HepG2 (cell line): ENCODE data around the gene THRA. TPM values are rescaled to one million over a fixed set of nuclear protein-coding genes. Genes with fewer than 3 reads are reported as not detected.

ENCODE experiments used
- CAMTA2 ChIP-seq: sonication (generic); formaldehyde crosslinking; IDR thresholded peaks from 2 replicates; pipeline ENCODE4 v1.4.0; 2020; ENCODE audit warnings: mild to moderate bottlenecking, missing genetic modification reagents, borderline replicate concordance
- HOXD1 ChIP-seq: sonication (generic); formaldehyde crosslinking; IDR thresholded peaks from 2 replicates; pipeline ENCODE4 v1.5.0; 2020; ENCODE audit warnings: missing genetic modification reagents
- RELA ChIP-seq: sonication (generic); formaldehyde crosslinking; IDR thresholded peaks from 2 replicates; pipeline ENCODE4 v1.4.0; 2020; ENCODE audit warnings: missing genetic modification reagents
- SRY ChIP-seq: sonication (generic); formaldehyde crosslinking; IDR thresholded peaks from 2 replicates; pipeline ENCODE4 v1.8.0; 2022; ENCODE audit warnings: mild to moderate bottlenecking, missing genetic modification reagents
- U2AF2 ChIP-seq: fragments of 200-400 bp; formaldehyde crosslinking; IDR thresholded peaks from 2 replicates; pipeline ENCODE4 v1.6.1; 2017; ENCODE audit warnings: low read depth, mild to moderate bottlenecking, low read length
- ZNF24 ChIP-seq: fragments of 450-650 bp; IDR thresholded peaks from 2 replicates; pipeline ENCODE4 v1.6.1; 2017; ENCODE audit warnings: antibody characterized with exemption, mild to moderate bottlenecking
- ZNF292 ChIP-seq: sonication (generic); formaldehyde crosslinking; IDR thresholded peaks from 2 replicates; pipeline ENCODE4 v1.8.1; 2022; ENCODE audit warnings: mild to moderate bottlenecking, low read depth, missing genetic modification reagents, borderline replicate concordance
- ZNF318 ChIP-seq: sonication (generic); formaldehyde crosslinking; IDR thresholded peaks from 2 replicates; pipeline ENCODE4 v1.4.0; 2020; ENCODE audit warnings: mild to moderate bottlenecking, missing genetic modification reagents
- ZNF644 ChIP-seq: IDR thresholded peaks from 2 replicates; pipeline ENCODE4 v1.6.1; 2016; ENCODE audit warnings: low read depth
- ZNF672 ChIP-seq: sonication (generic); formaldehyde crosslinking; IDR thresholded peaks from 2 replicates; pipeline ENCODE4 v1.8.1; 2022; ENCODE audit warnings: missing genetic modification reagents
- polyA plus RNA-seq, 8 experiments: library from polyadenylated mRNA; depleted of rRNA in 3 of 8; stranded (reverse) in 7 of 8; unstranded in 1 of 8; fragments of >200 nt; fragmentation: Illumina TruSeq in 4 of 8; extraction: Trizol in 4 of 8; gene quantifications; 2 replicates each; pipeline versions ENCODE4 v1.2.1 to v1.2.3, GENCODE V29; 2011 to 2016; ENCODE audit warnings: low read depth in 4 of 8, missing spikeins in 1 of 8, mixed read lengths in 1 of 8; ENCODE audit not compliant: insufficient read depth in 1 of 8
- total RNA-seq, 5 experiments: library from RNA; depleted of rRNA; stranded (reverse); fragments of >200 nt; fragmentation: Illumina TruSeq; extraction: Trizol; gene quantifications; 2 replicates each; pipeline ENCODE4 v1.2.3, GENCODE V29; 2016; ENCODE audit warnings: low read depth in 1 of 5
- TF ChIP-seq, protein P1 (sequence below): sonication (generic); formaldehyde crosslinking; IDR thresholded peaks from 2 replicates; pipeline ENCODE4 v1.8.0; 2022; ENCODE audit warnings: missing genetic modification reagents, mild to moderate bottlenecking, borderline replicate concordance

Gene THRA
- total and polyA plus RNA-seq, 2 of the 13 experiments (the other 11 are each of a cell fraction or from before 2014, with no cell fraction given) = 8.0 to 9.9 TPM

DNA sequence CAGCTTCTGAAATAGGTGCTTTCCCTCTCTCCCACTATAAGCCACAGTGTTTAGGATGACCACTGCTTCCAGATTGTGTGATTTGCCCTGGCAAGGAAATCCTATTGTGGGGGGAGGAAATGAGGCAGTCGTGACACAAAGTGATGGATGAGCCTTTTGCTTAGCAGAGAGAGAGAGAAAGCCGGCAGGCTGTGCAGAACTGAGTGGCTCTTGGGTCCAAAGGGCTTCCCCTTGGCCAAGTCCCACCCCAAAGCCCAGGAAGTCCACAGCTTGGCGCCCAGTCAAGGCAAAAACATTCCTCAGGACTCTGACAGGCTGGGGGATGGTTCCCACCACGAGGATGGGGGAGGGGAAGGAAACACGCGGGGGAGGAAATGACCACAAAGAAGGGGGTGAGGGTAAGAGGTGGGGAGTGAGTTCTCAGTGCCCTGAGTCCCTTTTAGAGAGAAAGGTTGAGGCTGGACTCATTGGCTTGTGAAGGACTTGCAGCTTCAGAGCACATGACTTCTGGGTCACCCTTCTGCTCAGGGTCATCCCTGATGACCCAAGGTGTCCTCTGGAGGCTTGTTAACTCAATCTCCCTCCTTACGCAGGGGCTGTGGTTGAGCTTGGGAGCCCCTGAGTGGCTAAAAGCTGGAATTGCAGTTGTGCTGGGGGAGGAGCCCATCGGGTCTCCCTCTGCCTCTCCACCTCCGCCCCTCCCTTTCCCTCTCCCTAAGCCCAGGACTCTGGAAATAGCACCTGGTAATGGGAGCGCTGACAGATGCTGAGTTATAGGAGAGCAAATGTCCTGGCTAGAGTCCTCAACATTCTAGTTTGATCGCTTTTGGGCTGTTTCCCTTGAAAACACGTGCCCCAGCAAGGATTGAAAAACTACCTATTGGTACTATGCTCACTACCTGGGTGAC is 48.7 kb downstream of the THRA start (continued):
- TF ChIP-seq ZNF318 (CRISPR knock-in tag) (peak; percentile 84; the same call in 1 of the 2 replicates), SRY (no peak), ZNF292 (peak; percentile 40; the same call in 1 of the 2 replicates), CAMTA2 (CRISPR knock-in tag) (no peak), RELA (CRISPR knock-in tag) (peak; percentile 78; the same call in 1 of the 2 replicates), ZNF644 (CRISPR knock-in tag) (peak; percentile 71), ZNF672 (no peak), U2AF2 (no peak), ZNF24 (no peak), HOXD1 (CRISPR knock-in tag) (peak; percentile 100)
- TF ChIP-seq, protein P1, sequence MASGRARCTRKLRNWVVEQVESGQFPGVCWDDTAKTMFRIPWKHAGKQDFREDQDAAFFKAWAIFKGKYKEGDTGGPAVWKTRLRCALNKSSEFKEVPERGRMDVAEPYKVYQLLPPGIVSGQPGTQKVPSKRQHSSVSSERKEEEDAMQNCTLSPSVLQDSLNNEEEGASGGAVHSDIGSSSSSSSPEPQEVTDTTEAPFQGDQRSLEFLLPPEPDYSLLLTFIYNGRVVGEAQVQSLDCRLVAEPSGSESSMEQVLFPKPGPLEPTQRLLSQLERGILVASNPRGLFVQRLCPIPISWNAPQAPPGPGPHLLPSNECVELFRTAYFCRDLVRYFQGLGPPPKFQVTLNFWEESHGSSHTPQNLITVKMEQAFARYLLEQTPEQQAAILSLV = peak; percentile 73
